Spleen (tissue), 7 donors: ENCODE results near the gene TBXAS1.

Experiments used
- POLR2A ChIP-seq, 3 donors: fragments of 450-650 bp; IDR thresholded peaks; one replicate each; pipeline ENCODE4 v1.5.1; 2017; ENCODE audit warnings: antibody characterized with exemption in 3 of 3, mild to moderate bottlenecking in 1 of 3
- POLR2AphosphoS5 ChIP-seq, 3 donors: sonication (generic); formaldehyde crosslinking; IDR thresholded peaks; one replicate each; pipeline ENCODE4 v1.5.1; 2017; ENCODE audit warnings: antibody characterized with exemption in 3 of 3
- TF ChIP-seq, protein P1 (sequence below), 11 experiments: fragments of 200-600 bp in 7 of 11; fragments of 450-650 bp in 4 of 11; sonication (generic) in 4 of 11; IDR thresholded peaks in 8 of 11; conservative IDR thresholded peaks in 3 of 11; 1 replicate in 7 of 11; 2 replicates in 4 of 11; pipeline versions ENCODE4 v1.4.0 to v1.8.0; 2016 to 2021; ENCODE audit warnings: antibody characterized with exemption in 11 of 11, inconsistent platforms in 4 of 11, mild to moderate bottlenecking in 1 of 11
- donor health status: DM: no; HTN: no; CAD: no; lungs with moderate emphysema.
- donor health status: DM: no; HTN: no; CAD: no.
- donor health status: DM: no; HTN: no; CAD: no.

DNA sequence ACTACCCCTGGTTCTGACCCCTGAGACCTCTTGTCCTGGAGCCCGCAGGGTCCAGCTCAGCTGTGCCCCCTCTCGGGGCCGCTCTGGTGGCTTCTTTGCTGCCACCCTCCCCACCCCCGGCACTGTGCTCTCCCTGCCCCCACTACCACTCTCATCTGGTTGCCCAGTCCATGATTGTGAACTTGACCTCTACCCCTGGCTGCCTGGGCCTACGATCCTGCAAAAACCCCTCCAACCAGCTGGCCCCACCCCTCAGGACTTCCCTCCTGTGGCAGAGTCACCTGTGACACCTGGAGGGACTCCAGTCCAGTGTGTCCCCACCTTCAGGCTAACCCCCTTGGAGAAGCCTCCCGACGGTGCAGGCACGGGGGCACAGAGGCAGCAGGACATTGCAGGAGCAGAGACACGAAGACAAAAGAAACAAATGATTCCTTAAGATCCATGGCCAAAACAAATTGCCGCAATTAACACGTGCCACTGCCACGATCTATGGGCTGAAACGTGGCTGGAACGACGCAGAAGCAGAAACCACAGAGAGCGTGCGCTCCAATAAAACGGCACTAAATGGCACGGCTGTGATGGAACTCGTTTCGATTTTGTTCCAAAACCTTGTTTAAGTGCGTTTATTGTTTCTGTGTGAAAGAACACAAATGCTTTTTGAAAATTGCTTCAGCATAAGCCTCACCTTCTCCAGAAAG, 161.7 kb downstream of the TBXAS1 start:
- TF ChIP-seq, protein P1, sequence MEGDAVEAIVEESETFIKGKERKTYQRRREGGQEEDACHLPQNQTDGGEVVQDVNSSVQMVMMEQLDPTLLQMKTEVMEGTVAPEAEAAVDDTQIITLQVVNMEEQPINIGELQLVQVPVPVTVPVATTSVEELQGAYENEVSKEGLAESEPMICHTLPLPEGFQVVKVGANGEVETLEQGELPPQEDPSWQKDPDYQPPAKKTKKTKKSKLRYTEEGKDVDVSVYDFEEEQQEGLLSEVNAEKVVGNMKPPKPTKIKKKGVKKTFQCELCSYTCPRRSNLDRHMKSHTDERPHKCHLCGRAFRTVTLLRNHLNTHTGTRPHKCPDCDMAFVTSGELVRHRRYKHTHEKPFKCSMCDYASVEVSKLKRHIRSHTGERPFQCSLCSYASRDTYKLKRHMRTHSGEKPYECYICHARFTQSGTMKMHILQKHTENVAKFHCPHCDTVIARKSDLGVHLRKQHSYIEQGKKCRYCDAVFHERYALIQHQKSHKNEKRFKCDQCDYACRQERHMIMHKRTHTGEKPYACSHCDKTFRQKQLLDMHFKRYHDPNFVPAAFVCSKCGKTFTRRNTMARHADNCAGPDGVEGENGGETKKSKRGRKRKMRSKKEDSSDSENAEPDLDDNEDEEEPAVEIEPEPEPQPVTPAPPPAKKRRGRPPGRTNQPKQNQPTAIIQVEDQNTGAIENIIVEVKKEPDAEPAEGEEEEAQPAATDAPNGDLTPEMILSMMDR (IDR thresholded peaks at IDR 0.05 in 8 of 11, conservative IDR thresholded peaks at IDR 0.05 in 3 of 11), result no peak
- TF ChIP-seq POLR2AphosphoS5 (IDR thresholded peaks at IDR 0.05) (no peak), POLR2A (IDR thresholded peaks at IDR 0.05) (no peak)
